Right renal pelvis (tissue), 4 donors: ENCODE results near the gene B3GAT1. TPM values are rescaled to one million over a fixed set of nuclear protein-coding genes. Genes with fewer than 3 reads are reported as not detected.

Experiments used
- DNase-seq, 4 donors: peaks; one replicate each; pipeline ENCODE4 v3.0.0-alpha.2; 2013; ENCODE audit warnings: low read depth in 4 of 4, low spot score in 3 of 4, missing footprints in 1 of 4
- polyA plus RNA-seq, 4 donors: library from polyadenylated mRNA; unstranded; fragments of 120-200 nt; gene quantifications; one replicate each; pipeline ENCODE4 v1.2.1, GENCODE V29; 2013; ENCODE audit not compliant: insufficient read length in 4 of 4

B3GAT1 gene
- polyA plus RNA-seq, 4 donors, result 3.3 to 3.8 (median 3.5) TPM

DNA sequence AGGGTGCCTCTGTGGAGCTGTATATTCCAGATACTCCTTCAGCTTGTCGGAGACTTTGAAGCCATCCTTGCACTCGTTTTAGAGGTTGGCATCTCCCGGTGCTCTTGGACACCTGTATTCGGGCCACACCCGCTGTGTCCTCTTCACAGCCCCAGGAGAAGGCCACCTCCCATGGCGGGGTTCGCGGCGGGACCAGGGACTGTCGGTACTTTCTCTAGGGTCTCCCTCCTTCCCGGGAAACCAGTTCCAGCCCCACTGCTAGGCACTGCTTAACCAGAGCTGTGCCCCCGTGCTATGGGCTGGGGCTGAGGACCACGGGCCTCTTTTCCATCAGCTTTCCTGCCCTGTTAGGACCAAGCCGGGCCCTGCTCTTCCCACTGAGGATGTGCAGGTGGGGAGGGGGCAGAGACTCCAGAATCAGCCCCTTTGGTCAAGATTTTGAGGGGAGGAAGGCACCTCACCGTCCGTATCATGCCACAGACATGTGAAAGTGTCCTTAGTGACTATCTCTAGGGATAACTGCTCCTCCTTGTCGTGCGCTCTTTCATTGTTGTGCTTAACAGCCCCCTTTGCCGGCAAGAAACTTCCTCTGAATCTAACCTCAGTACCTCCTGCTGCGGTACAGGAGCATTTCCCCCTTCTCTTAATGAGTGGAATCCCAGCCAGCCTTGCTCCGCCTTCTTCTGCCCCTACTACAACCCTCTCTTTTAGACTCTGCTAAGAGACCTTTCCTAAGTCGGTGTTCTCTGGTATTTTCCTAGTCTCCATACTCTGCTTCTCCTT is 1.2 kb upstream of the B3GAT1 start:
- DNase-seq, result no peak

DNA sequence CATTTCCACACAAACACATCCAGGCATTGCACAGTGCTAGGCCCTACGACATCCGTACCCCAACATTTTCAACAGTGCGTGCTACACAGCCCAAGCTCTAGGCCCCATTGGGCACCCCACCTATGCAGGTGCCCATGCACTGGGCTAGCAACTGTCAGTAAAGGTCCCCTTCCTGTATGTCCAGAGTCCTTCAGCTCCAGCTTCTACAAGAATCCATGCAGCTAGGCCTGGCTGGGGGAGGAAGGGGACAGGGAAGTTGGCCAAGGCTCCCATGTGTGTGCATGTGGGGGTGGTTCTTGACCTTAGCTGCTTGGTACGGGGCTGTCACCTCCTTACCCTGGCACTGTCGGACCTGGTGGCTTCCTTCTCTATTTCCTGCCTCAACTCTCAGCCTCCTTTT is 1.3 kb downstream of the B3GAT1 start:
- DNase-seq, result no peak

DNA sequence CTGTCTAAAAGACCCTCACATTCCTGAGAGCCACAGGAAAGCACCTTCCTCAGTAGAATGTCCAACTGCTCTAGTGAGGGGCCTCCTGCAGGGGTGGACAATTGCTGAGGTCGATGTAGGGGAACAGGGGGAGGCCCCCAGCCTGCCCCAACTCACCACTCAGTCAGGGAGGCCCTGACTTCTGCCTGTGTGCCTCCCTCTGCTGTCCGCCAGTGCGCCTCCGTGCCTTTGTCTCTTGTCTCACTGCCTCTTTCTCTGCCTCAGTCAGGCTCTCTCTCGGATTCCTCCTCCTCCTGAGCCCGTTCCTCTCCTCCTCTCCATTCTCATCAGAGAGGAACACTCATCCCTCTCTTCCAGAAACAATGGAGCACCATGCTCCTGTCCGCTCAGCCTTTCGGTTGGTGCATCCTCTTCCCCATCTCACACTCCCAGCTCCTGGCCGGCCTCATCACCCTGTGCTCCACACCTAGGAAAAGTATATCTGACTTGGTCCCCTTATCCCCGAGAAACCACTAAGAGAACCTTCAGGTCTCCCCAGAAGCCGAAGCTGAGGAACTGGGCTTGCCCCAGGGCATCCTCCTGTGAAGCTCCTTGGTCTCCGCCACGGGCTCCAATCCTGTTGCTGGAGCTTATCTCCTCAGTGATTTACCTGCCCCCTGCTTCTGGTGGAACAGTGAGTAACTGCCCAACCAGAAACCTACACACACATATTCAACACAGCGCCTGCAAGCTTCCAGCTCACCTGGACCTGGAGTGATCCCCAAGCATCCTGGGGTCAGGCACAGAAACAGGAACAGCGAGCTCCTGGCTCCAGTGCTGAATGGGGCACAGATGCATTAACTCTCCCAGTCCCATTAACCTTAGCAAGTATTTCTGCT is 2.3 kb downstream of the B3GAT1 start:
- DNase-seq, result no peak

DNA sequence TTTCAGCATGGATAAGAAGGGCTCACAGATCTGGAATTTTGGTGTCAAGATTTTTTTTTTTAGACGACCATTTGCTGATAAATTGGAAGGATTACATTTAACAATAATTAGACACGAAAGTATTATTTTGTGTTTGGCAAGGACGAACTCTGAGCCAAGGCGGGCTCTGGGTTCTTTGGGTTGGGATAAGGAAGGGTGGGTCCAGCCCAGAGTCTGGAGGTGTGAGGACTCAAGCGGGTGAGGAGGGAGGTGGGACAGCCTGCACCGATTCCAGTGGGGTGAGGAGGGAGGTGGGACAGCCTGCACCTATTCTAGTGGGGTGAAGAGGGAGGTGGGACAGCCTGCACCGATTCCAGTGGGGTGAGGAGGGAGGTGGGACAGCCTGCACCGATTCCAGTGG is 4.1 kb downstream of the B3GAT1 start:
- DNase-seq, result no peak

DNA sequence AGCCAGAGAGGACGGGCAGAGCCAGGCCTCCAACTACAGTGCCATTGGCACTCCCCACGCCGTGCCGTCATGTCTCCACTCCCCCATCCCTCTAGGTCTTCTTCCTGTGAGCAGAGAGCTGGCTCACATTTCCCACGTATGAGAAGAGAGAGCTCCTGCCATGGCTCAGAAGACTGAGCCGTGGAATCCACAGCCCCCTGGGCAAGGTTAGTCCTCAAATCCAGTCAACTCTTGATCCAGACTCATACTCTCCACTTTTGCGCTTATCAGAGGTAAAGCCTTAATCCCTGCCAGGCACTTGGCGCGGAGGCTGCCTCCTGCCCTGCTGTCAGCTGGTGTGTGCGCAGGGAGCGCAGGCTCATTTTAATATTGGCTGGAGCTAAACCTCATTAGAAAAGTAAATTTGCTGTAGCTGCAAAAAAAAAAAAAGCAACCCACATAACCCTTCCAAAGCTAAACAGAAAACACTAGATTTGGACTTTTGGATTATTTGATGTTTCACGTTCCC is 4.7 kb downstream of the B3GAT1 start:
- DNase-seq, result no peak

DNA sequence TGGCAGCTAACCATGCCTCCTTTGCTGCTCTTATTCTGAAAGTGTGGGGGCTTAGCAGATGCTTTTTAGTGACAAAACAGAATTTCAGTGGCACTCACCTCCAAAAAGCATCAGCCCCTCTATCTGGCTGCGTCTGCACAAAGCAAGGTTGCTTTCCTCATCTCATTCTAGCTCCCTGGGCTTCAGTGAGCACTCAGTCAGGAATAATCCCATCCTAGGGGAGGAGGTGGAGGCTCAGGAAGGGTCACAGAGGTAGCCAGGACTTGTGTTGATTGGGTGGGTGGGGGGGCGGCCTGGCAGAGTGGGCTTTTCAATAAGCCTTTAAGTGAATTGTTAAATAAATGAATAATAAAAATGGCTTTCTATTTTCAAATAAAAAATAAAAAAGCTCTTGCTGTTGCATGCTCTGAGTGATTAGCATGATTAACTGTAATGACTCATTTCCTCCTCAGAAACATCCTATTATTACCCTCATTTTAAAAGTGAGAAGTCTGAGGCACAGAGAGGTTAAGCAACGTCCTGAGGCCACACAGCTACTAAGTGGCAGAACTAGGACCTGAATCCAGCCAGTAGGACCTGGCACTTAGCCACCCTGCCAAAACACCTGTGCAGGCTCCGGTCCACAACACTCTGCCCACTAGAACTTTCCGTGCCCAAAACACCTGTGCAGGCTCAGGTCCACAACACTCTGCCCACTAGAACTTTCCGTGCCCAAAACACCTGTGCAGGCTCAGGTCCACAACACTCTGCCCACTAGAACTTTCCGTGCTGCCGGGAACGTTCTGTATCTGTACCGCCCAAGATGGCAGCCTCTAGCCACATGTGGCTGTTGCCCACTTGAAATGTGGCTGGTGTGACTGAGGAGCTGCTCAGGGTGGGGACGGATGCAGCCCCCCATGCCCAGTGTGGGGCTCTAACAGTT is 5.5 kb downstream of the B3GAT1 start:
- no peak for DNase-seq

DNA sequence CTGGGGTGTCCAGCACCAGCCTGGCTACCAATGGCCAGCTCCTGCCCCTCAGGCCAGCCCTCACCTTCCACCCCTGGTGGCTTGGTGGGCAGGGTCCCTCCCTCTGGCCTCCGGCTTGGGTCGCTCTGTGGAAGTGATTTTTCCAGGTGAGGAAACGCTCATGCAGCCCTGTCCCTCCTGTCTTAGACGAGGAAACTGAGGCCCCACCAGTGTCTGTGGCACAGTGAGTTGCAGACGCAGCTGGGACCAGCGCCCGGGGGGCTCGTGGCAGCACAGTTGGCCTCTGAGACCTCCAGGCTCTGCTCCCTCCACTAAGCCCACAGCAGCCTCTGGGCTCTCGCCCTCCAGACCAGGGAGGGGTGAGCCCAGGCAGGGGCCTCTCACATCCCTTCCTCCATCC is 6.2 kb downstream of the B3GAT1 start:
- no peak for DNase-seq

DNA sequence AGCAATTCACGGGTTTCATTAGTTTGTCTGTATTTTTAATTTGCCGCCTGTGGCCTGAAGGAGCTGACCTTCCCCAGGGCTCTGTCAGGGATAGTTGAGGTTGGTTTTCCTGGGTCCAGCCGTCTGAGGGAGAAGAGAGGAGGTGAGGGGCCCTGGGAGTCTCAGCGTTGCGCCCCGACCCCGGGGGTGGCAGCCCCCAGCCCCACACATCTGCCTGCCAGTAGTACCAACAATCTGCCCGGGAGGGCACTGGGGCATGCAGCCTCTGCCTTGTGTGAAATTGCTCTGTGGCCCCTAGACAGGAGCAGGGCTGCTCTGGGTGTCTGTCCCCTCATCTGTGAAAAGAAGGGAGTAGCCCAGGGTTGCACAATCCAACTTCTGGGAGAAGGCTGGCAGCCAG is 6.6 kb downstream of the B3GAT1 start:
- no peak for DNase-seq

DNA sequence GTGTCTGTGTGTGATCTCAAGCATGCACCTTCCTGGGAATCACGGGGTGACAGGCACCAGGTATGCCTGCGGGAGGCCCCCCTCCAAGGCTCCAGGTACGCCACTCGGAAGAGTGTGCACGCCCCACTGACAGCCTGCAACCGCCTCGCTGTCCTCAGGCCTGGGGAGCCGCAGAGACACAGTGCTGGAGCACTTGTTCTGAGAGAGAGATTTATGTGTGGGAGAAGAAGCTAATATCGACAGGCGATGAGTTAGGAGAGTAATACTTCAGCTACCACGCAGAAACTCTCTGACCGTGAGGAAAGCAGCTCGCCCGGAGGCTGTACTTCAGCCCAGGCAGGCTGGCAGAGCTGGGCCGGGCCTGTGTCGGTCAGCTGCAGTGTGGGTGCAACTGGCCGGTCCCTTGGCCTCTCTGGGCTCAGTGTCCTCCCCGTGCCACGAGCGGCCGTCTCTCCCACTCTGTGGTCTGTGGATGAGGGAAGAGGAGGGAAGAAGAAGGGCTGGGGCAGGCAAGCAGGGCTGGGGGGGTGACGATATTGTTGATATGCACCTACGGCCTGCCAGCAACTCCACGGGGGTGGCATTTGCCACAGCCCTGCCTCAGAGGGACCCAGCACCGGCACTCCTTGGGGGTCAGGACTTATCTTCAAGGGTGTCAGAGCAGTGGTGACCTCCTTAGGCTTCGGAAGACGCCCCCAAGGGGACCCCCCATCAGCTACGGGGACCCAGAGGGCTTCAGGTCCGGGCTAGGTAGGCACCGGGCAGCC is 7.3 kb downstream of the B3GAT1 start:
- no peak for DNase-seq

DNA sequence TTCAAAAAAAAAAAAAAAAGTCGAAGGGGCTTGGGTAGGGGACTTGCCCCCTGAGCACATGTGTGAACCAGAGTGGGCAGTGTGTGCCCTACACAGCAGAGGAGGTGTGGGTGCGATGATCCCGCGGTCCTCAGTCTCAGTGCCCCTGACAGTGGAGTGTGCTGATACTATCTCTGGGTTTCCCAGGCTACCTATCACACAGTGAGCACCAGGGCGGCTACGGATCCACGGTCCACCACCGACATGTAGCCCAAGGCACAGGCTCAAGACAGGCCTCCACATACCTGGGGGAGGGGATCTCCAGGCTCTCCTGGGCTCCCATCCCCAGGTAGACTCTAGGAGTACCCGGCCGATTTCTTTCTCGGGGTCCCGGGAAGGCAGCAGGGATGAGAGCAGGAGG is 9.1 kb downstream of the B3GAT1 start:
- DNase-seq, result no peak

DNA sequence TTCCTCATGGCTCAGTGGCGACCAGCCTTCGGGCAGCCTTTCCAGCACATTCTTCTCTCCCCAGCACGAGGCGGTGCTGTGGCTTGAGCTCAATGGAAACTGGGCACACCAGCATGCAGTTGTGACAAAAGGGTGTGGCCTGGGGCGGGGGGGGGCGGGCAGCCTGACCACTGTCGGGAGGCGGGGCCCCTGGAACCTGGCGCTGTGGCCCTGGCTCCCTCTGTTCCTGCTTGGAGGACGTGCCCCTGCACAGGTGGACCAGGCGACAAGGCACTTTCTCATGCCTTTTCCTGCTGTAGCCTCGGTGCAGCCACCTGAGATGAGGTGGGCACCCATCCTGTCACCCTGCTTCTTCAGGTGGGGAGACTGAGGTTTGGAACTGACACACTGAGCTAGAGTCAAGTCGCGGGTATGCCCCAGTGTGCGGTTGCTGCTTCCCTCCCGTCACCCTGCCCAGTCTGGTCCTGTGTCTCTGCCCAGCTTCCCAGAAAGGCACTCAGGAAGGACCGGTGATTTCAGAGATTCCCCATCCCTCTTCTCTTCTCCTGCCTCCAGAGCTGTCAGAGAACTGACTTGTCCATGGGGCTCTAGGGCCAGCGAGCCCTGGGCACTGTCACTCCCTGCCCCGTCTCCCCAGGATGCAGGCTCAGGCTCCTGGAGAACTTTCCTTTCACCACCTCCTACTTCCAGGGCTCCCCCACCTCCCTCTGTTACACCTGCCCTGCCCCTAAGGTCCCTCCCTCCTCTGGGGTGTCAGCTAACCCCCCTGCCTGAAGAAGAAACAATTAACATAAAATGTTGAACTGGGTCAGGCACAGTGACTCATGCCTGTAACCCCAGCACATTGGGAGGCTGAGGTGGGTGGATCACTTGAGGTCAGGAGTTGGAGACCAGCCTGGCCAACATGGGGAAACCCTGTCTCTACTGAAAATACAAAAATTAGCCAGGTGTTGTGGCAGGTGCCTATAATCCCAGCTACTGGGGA is 9.9 kb downstream of the B3GAT1 start:
- no peak for DNase-seq

DNA sequence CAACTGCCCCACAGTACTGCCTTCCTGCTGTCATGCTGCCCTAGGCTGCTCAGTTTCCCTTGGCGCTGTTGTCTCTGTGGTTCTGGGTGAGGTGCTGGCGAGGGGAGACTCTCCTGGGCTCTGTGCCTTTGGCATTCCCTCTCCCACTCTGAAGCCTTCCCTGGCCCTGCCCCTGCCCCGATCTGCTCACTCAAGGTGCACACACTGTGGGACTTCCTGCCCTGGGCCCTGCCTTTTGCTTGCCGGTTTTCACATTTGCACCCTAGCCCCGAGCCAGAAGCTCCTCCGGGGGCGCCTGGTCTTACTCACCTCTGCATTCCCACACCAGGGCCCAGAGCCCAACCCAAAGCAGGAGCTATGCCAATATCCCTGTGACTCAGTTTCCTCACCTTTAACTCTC is 12.0 kb downstream of the B3GAT1 start:
- no peak for DNase-seq

DNA sequence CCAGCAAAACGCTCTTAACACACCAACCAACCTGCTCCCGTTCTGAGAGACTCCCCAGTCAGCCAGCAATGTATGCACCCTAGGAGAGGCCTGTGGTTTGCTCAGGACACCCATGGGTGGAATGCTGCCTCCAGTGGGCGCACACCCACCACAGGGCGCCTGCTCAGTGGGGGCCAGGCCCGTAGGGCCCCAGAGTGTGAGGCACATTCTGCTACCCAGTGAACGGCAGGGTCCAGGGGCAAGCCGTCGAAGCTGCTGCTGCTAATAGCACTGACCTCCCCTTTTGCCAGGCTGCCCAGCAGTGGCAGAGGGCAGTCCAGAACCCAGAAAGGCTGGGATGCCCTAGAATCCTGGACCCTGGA is 12.8 kb downstream of the B3GAT1 start:
- no peak for DNase-seq

DNA sequence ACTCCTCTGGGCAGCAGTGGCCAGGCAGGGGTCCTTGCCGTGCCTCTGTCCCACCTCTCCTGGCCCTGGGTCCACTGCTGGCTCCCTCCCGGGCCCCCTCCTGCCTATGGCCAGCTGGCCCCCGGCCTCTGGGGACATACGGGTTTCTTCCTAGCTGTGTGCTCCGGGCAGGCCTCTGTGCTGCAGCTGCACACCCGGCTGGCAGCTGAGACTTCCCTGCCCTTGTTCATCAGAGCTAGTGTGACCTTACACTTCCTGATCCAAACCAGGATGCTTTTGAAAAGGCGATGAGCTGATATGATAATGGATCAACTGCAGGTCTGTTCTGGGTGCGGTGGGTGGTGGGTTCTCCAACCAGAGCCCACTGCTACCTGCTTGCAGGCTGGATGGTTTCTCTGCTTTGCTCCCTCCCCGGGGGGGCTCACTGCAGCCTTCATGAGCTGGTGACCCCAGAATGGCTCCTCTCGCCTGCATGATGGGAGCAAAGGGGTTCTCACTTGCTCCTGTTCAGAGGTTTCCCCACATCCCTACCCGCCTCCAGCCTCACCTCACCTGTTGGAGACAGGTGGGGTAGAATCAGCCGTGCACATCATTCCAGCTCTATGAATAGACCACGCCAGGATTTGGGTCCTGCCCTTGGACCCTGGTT is 13.3 kb downstream of the B3GAT1 start:
- DNase-seq, result no peak

DNA sequence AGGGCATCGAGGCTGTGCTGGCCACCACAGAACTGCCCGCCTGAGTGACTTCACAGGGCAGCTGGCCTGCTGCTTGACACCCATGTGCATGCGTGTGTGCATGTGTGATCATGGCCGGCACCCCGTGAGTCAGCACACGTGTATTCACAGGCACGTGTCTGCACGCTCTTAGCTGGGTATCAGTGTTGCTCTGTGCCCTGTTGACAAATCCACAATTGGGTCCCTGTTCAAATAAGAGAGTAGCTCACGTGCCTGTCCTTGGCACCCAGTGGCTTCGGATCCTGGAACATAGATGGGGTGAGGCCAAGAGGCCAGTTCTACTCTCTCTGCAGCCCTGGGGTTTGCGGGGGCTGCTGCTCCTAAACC is 14.0 kb downstream of the B3GAT1 start:
- DNase-seq, result no peak

DNA sequence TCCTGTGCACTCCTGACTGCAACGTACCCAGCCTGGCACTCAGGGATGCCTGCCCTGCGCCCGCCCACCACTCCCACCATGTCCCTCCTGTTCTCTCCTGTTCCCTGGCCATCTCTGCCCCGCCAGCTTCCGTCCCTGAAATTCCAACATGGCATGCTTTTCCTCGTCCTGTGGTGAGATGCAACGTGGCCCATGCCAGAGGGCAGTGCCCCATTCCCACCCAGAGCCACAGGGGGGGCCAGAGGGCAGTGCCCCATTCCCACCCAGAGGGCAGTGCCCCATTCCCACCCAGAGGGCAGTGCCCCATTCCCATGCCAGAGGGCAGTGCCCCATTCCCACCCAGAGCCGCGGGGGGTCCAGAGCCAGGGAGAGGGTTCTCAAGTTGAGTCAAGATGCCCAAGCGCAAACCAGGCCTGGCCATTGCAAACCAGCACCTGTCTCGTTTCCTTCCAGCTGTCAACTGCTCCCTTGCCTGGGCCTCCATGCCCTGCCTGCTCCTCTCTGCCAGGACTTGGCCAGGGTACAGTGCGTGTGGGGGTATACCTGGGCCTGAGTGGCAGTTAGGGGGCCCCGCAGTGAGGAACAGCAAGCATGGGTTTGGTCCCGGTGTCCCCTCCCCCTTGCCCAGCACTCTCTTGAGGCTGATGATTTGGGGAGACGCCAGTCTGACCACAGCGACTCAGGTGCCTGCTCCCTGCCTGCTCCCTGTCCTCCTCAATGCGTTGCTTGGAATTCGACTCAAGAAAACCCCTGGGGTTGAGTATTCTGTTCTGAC is 14.6 kb downstream of the B3GAT1 start:
- DNase-seq, result no peak

DNA sequence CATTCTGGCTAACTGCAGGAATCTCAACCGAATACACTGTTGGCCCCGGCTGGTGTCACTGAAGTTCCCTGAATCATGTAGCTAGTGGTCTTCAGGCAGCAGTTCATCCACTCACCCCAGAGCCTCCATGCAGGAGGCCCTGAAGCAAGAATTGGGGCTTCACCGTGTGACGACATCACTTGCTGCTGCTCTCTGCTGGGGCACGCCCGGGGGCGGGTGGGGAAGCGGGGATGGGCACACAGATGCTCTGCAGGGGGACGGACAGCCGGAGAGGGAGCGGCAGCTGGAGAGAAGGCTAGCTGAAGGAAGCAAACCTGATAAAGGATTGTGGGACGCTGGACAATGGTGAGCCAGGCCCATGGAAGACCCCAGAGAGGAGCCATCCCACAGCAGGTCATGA is 17.0 kb downstream of the B3GAT1 start:
- no peak for DNase-seq

DNA sequence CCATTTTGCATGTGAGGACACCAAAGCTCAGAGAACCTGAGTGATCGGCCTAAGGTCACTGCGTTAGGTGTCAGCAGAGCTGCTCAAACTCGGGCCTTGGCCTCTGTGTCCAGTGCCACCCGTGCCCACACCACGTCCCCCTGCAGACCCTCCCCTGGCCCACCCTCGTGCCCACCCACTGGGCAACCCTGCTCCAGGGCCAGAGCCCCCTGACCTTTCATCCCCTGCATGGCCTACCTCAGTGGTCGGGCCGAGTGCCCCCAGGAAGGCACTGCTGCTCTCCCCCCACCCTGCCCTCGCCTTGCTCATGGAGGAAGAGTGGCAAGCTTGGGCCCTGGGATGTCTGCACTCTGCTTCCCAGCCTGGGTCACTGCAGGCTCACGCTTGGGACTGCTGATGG is 17.7 kb downstream of the B3GAT1 start:
- no peak for DNase-seq
